ENCODE results near the gene SOD1.
"Not testable (repeated sequence)": the region's sequence is repeated elsewhere in the genome, so short reads cannot be mapped to it uniquely, and the experiment has no call there.

DNA sequence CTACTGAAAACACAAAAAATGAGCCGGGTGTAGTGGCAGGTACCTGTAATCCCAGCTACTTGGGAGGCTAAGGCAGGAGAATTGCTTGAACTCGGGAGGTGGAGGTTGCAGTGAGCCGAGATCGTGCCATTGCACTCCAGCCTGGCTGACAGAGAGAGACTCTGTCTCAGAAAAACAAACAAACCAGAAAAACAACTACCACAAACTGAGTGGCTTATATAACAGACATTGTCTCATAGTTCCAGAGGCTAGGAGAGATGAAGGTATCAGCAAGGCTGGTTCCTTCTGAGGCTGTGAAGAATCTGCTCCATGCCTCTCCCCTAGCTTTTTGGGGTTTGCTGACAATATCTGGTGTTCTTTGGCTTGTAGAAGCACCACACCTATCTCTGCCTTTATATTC, 8.0 kb upstream of the SOD1 start:
- TF ChIP-seq, protein P1, sequence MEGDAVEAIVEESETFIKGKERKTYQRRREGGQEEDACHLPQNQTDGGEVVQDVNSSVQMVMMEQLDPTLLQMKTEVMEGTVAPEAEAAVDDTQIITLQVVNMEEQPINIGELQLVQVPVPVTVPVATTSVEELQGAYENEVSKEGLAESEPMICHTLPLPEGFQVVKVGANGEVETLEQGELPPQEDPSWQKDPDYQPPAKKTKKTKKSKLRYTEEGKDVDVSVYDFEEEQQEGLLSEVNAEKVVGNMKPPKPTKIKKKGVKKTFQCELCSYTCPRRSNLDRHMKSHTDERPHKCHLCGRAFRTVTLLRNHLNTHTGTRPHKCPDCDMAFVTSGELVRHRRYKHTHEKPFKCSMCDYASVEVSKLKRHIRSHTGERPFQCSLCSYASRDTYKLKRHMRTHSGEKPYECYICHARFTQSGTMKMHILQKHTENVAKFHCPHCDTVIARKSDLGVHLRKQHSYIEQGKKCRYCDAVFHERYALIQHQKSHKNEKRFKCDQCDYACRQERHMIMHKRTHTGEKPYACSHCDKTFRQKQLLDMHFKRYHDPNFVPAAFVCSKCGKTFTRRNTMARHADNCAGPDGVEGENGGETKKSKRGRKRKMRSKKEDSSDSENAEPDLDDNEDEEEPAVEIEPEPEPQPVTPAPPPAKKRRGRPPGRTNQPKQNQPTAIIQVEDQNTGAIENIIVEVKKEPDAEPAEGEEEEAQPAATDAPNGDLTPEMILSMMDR (IDR thresholded peaks at IDR 0.05) = not testable (repeated sequence)
- not testable (repeated sequence) for TF ChIP-seq POLR2A, POLR2AphosphoS5, EP300 (IDR thresholded peaks at IDR 0.05)
